ENCODE data around the gene SGIP1. TPM values are rescaled to one million over a fixed set of nuclear protein-coding genes. Genes with fewer than 3 reads are reported as not detected.

The SGIP1 gene
- total and polyA plus RNA-seq, 2 experiments from 2014 or later: 2.4 to 6.1 TPM

GRCh38 chr1:66788231-66788939 lies 254.4 kb downstream of the SGIP1 start (continued):
- TF ChIP-seq ZNF462 (CRISPR knock-in tag; IDR thresholded peaks at IDR 0.05): no peak
- no peak for TF ChIP-seq REST (IDR thresholded peaks at IDR 0.05; ENCODE audit: unreplicated experiment)
- no peak for TF ChIP-seq STAT1 (IDR thresholded peaks at IDR 0.05; ENCODE audit: unreplicated experiment)
- no peak for TF ChIP-seq ZNF114 (CRISPR knock-in tag; IDR thresholded peaks at IDR 0.05)

Data from GM23338 (cell line).